SK-N-SH (cell line): Measurements from ENCODE around the gene LIN37. TPM values are rescaled to one million over a fixed set of nuclear protein-coding genes. Genes with fewer than 3 reads are reported as not detected.

Source experiments
- CTCF ChIA-PET: fragments of 300-600, 350-600 bp; formaldehyde crosslinking; extraction: SDS; loops from one replicate; lab custom pipeline; 2021; lab: Yijun Ruan, JAX
- POLR2A ChIA-PET: fragments of 350-600 bp; sonication (Branson Sonifier 250); formaldehyde crosslinking; extraction: SDS; loops from one replicate; lab custom pipeline; 2020; ENCODE audit warnings: antibody characterized with exemption, inconsistent platforms; lab: Yijun Ruan, JAX
- DNase-seq: peaks from one replicate; pipeline ENCODE4 v3.0.0; 2012
- H2AFZ ChIP-seq: fragments of 200-600 bp; sonication (generic); 2 replicates; pipeline ENCODE4 v1.8.1; 2016; ENCODE audit warnings: antibody characterized with exemption, mild to moderate bottlenecking, low read depth
- H3F3A ChIP-seq: fragments of 200-600 bp; sonication (generic); replicated peaks from 2 replicates; pipeline ENCODE3; 2016; ENCODE audit warnings: antibody characterized with exemption, mild to moderate bottlenecking; ENCODE audit not compliant: insufficient read depth
- H3K27ac ChIP-seq, 2 experiments: fragments of 200-500 bp in 1 of 2; fragments of 200-600 bp in 1 of 2; sonication (Bioruptor generic) in 1 of 2; sonication (generic), shearing (Covaris generic) in 1 of 2; 2 replicates each; pipeline versions ENCODE4 v1.5.1 to v1.6.1; 2014 to 2016; ENCODE audit warnings: low read depth in 2 of 2, inconsistent platforms in 1 of 2, low read length in 1 of 2, mild to moderate bottlenecking in 1 of 2, mixed read lengths in 1 of 2
- H3K27me3 ChIP-seq: fragments of 200-600 bp; sonication (generic), shearing (Covaris generic); 2 replicates; pipeline ENCODE4 v1.6.1; 2016; ENCODE audit warnings: mixed run types; ENCODE audit not compliant: insufficient read depth
- H3K36me3 ChIP-seq, 2 experiments: fragments of 200-500 bp in 1 of 2; fragments of 200-600 bp in 1 of 2; sonication (Bioruptor generic) in 1 of 2; sonication (generic) in 1 of 2; replicated peaks in 1 of 2; 2 replicates each; pipeline versions ENCODE3 to v1.5.1; 2014 to 2016; ENCODE audit warnings: low read length in 1 of 2, mild to moderate bottlenecking in 1 of 2; ENCODE audit not compliant: insufficient read depth in 2 of 2, control insufficient read depth in 1 of 2
- H3K4me1 ChIP-seq, 2 experiments: fragments of 200-500 bp in 1 of 2; fragments of 200-600 bp in 1 of 2; sonication (Bioruptor generic) in 1 of 2; sonication (generic), shearing (Covaris generic) in 1 of 2; 2 replicates each; pipeline versions ENCODE4 v1.5.1 to v1.6.1; 2014 to 2016; ENCODE audit warnings: low read depth in 1 of 2, low read length in 1 of 2, mixed run types in 1 of 2; ENCODE audit not compliant: insufficient read depth in 2 of 2, control insufficient read depth in 1 of 2
- H3K4me2 ChIP-seq: fragments of 200-600 bp; sonication (generic), shearing (Covaris generic); 2 replicates; pipeline ENCODE4 v1.6.1; 2017; ENCODE audit warnings: mixed run types
- H3K4me3 ChIP-seq, 2 experiments: fragments of 200-500 bp in 1 of 2; fragments of 200-600 bp in 1 of 2; sonication (Bioruptor generic) in 1 of 2; sonication (generic), shearing (Covaris generic) in 1 of 2; 2 replicates each; pipeline versions ENCODE4 v1.5.1 to v1.8.1; 2014 to 2016; ENCODE audit warnings: low read depth in 2 of 2, inconsistent platforms in 1 of 2, low read length in 1 of 2, mild to moderate bottlenecking in 1 of 2, mixed read lengths in 1 of 2, moderate library complexity in 1 of 2
- H3K79me2 ChIP-seq: fragments of 200-600 bp; sonication (generic); 2 replicates; pipeline ENCODE4 v1.8.1; 2017; ENCODE audit warnings: mild to moderate bottlenecking; ENCODE audit not compliant: insufficient read depth
- H3K9ac ChIP-seq: fragments of 200-600 bp; sonication (generic); 2 replicates; pipeline ENCODE4 v1.6.1; 2017; ENCODE audit warnings: mixed run types
- H3K9me2 ChIP-seq: fragments of 200-600 bp; sonication (generic); 2 replicates; pipeline ENCODE4 v1.6.1; 2017; ENCODE audit warnings: mixed run types
- H3K9me3 ChIP-seq: fragments of 200-600 bp; sonication (generic); 2 replicates; pipeline ENCODE4 v1.6.1; 2017; ENCODE audit warnings: mixed run types, mild to moderate bottlenecking, moderate library complexity
- H4K20me1 ChIP-seq: fragments of 200-600 bp; sonication (generic); 2 replicates; pipeline ENCODE4 v1.6.1; 2017; ENCODE audit warnings: mild to moderate bottlenecking, mixed run types; ENCODE audit not compliant: insufficient read depth
- CTCF ChIP-seq: fragments of 200-600 bp; sonication (generic); IDR thresholded peaks from 2 replicates; pipeline ENCODE4 v1.6.1; 2017; ENCODE audit warnings: antibody characterized with exemption, mild to moderate bottlenecking, moderate library complexity
- ELF1 ChIP-seq: IDR thresholded peaks from 2 replicates; pipeline ENCODE4 v1.4.0; 2012
- FOSL2 ChIP-seq: IDR thresholded peaks from 2 replicates; pipeline ENCODE4 v1.4.0; 2012; ENCODE audit warnings: low read depth, mild to moderate bottlenecking, moderate library complexity, borderline replicate concordance
- GABPA ChIP-seq: IDR thresholded peaks from 2 replicates; pipeline ENCODE4 v1.4.0; 2012; ENCODE audit warnings: low read depth, mild to moderate bottlenecking
- IRF3 ChIP-seq: fragments of 150-350 bp; IDR thresholded peaks from 2 replicates; pipeline ENCODE4 v1.6.1; 2016; ENCODE audit warnings: mild to moderate bottlenecking, low read depth, low read length
- MEF2A ChIP-seq: IDR thresholded peaks from 2 replicates; pipeline ENCODE4 v1.4.0; 2012; ENCODE audit warnings: low read depth, borderline replicate concordance
- MXI1 ChIP-seq: IDR thresholded peaks from 2 replicates; pipeline ENCODE4 v1.6.1; 2012; ENCODE audit warnings: mild to moderate bottlenecking, low read depth, low read length, improper control_type of control experiment
- PBX3 ChIP-seq: IDR thresholded peaks from 2 replicates; pipeline ENCODE4; 2012
- RAD21 ChIP-seq: IDR thresholded peaks from 2 replicates; pipeline ENCODE4 v1.6.1; 2012; ENCODE audit warnings: mild to moderate bottlenecking, low read length
- TAF1 ChIP-seq: IDR thresholded peaks from 2 replicates; pipeline ENCODE4 v1.6.1; 2012; ENCODE audit warnings: low read depth, mild to moderate bottlenecking, low read length, moderate library complexity, borderline replicate concordance
- TEAD4 ChIP-seq: IDR thresholded peaks from 2 replicates; pipeline ENCODE4 v1.4.0; 2012; ENCODE audit warnings: mild to moderate bottlenecking, borderline replicate concordance; ENCODE audit not compliant: insufficient read depth
- USF1 ChIP-seq: IDR thresholded peaks from 2 replicates; pipeline ENCODE4 v1.4.0; 2012; ENCODE audit warnings: low read depth, borderline replicate concordance
- YY1 ChIP-seq: IDR thresholded peaks from 2 replicates; pipeline ENCODE4 v1.4.0; 2012; ENCODE audit warnings: low read depth, mild to moderate bottlenecking
- WGBS: methylation state at CpG from one replicate; pipeline ENCODE4 v1.1.6; 2017; ENCODE audit warnings: low lambda C conversion rate; 5-methylcytosine and 5-hydroxymethylcytosine counted together
- polyA plus RNA-seq, 3 experiments: library from polyadenylated mRNA; depleted of rRNA; stranded (reverse); fragments of >200 nt; gene quantifications; 2 replicates each; pipeline ENCODE4 v1.2.3, GENCODE V29; 2012
- TF ChIP-seq, protein P1 (sequence below): IDR thresholded peaks from 2 replicates; pipeline ENCODE4 v1.4.0; 2012; ENCODE audit warnings: low read depth, borderline replicate concordance

The LIN37 gene
- polyA plus RNA-seq, 1 of the 3 experiments (the other 2 are of a cell fraction), result 21.1 TPM

DNA sequence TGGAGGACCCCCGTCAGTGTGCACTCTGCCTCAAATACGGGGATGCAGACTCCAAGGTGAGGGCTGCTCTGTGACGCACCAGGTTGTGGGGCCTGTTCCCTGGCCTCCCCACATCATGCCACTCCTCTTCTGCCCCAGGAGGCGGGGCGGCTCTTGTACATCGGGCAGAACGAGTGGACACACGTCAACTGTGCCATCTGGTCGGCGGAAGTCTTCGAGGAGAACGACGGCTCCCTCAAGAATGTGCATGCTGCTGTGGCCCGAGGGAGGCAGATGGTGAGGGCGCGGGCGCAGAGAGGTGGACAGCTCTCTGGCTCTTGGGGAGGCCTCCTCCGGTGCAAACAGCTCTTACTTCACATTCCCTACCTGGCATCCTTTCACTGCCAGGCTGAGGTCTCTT is 19.4 kb upstream of the LIN37 start:
- DNase-seq, result no peak
- no peak overlapping the region for H3K27ac ChIP-seq
- 89% methylated on average over 17 of the region's 18 CpGs for WGBS
- H3K27me3 ChIP-seq, result no peaks in the 10 kb centered on the region
- no peak overlapping the region for H3K4me2 ChIP-seq
- no peaks in the 10 kb centered on the region for H3K4me1 ChIP-seq
- CTCF ChIA-PET, result no interaction called here
- no peaks in the 10 kb centered on the region for H3F3A ChIP-seq
- POLR2A ChIA-PET, result interaction anchor here (3.5 kb wide), 1 partner anchor 11 kb away, joined by 10 read pairs; no protein-coding TSS in a partner anchor
- no peak overlapping the region for H3K4me3 ChIP-seq
- H3K79me2 ChIP-seq, result no peaks in the 10 kb centered on the region
- H4K20me1 ChIP-seq, result no peaks in the 10 kb centered on the region
- TF ChIP-seq USF1 (no peak), FOSL2 (no peak), MEF2A (no peak), YY1 (no peak), TAF1 (no peak), MXI1 (no peak), PBX3 (no peak), GABPA (no peak), TEAD4 (no peak), CTCF (no peak), ELF1 (no peak), IRF3 (no peak), RAD21 (no peak)
- TF ChIP-seq, protein P1, sequence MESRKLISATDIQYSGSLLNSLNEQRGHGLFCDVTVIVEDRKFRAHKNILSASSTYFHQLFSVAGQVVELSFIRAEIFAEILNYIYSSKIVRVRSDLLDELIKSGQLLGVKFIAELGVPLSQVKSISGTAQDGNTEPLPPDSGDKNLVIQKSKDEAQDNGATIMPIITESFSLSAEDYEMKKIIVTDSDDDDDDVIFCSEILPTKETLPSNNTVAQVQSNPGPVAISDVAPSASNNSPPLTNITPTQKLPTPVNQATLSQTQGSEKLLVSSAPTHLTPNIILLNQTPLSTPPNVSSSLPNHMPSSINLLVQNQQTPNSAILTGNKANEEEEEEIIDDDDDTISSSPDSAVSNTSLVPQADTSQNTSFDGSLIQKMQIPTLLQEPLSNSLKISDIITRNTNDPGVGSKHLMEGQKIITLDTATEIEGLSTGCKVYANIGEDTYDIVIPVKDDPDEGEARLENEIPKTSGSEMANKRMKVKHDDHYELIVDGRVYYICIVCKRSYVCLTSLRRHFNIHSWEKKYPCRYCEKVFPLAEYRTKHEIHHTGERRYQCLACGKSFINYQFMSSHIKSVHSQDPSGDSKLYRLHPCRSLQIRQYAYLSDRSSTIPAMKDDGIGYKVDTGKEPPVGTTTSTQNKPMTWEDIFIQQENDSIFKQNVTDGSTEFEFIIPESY, result no peak
- no peak overlapping the region for H2AFZ ChIP-seq
- no peaks in the 10 kb centered on the region for H3K9me3 ChIP-seq
- no peak overlapping the region for H3K9ac ChIP-seq
- no peaks in the 10 kb centered on the region for H3K9me2 ChIP-seq
- H3K36me3 ChIP-seq, result peaks cover 17 to 90% of the 10 kb centered on the region in 2 experiments
